AG08395 (cell line): Measurements from ENCODE around the gene ENAH.
A peak's percentile ranks its signal among the peaks of the same experiment; 100 is the strongest.

Source experiments
- DNase-seq: peaks from one replicate; pipeline ENCODE4 v3.0.0; 2012; ENCODE audit warnings: mixed read lengths, low spot score

Gene ENAH

GRCh38 chr1:225603538-225604354 is 49.2 kb downstream of the ENAH start:
- DNase-seq: peak; percentile 44

DNA sequence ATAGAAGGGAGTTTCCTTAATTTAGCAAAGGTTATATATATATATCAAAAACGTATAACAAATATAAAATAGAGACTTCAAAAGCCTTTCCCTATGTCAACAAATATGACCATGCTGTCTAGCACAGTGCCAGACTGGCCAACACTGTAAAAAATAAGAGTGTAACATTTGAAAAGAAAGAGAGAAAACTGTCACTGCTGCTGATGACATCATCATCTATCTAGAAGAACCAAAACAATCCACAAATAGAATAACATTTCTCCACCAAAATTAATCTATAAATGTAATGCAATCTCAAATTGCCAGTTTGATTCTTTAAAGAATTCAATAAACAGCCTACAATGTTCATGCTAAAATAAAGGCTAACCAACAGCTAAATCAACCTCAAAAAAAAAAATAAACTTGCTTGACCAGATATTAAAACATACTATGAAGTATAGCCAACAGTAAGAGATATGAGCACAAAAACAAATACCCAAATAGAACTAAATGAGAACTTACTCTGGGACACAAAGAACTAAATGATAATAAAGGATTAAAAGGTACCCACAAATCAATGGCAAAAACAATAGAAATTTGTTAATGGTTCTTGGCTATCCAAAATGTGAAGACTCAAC is 50.2 kb downstream of the ENAH start:
- DNase-seq: no peak

DNA sequence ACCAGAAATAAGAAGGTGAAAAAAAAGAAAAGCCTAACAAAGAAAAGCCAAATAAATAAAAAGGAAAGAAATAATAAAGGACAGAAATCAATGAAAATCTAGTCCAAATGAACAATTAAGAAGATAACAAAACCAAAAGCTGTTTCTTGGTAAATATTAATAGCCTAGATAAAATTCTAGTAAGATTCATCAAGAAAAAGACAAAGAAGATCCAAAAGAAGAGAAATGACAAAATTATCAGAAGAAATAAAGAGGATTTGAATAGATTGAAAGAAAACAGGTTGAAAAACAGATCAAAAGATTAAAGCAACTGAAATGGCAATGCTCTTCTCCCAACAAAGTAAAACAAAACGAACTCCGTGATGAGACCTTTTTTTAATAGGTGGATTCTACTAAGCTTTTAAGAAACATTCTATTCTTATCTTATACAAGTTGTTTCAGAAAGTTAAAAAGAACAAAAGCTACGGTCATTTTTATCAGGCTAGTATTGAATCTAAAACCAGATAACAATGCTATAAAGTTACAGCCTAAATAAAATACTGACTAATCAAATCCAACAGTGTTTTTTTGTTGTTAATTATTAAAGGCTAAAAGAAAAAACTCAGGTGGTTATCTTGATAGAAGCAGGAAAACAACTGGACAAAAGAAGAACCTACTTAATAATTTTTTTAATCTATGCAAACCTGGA is 50.9 kb downstream of the ENAH start:
- no peak for DNase-seq

- DNase-seq: no peak
Measured at GRCh38 chr1:225598847-225599246, 54.1 kb downstream of the ENAH start.

- DNase-seq: peak; percentile 20
Measured at GRCh38 chr1:225597926-225598575, 54.9 kb downstream of the ENAH start.

- no peak for DNase-seq
Measured at GRCh38 chr1:225596736-225597135, 56.2 kb downstream of the ENAH start.

- no peak for DNase-seq
Measured at GRCh38 chr1:225595974-225596551, 56.9 kb downstream of the ENAH start.

GRCh38 chr1:225595452-225595851 is 57.5 kb downstream of the ENAH start:
- no peak for DNase-seq

GRCh38 chr1:225593414-225593813 is 59.5 kb downstream of the ENAH start:
- no peak for DNase-seq

- DNase-seq: no peak
Measured at GRCh38 chr1:225592362-225593025, 60.4 kb downstream of the ENAH start.

GRCh38 chr1:225587310-225587709 is 65.6 kb downstream of the ENAH start:
- no peak for DNase-seq

GRCh38 chr1:225581186-225581585 is 71.7 kb downstream of the ENAH start:
- DNase-seq: no peak

DNA sequence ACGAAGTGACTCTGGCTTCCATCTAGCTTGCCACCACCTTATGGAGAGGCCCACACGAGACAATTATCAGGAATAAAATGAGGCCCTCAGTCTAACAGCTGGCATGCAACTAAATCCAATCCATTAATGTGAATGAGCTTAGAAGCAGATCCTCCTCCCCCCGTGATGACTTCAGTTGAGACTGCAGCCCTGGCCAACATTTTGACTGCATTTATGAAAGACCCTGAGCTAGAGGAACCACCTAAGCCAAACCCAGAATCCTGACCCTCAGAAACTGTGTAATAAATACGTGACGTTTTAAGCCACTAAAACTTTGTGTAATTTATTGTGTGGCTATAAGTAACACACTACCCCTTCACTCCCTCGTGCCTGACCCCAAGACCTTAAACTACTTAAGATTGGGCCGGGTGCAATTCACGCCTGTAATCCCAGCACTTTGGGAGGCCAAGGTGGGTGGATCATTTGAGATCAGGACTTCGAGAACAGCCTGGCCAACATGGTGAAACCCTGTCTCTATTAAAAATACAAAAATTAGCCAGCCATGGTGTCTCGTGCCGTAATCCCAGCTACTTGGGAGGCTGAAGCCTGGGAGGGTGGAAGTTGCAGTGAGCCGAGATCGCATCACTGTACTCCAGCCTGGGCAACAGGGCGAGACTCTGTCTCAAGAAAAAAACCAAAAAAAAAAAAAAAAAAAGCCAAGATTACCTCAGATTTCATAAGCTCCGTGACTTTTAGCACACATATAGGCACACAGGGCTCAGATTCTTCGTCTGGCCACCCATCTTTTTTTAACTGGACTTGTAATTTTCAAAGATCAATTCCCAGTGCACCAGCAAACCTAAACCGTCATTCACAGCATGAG is 72.5 kb downstream of the ENAH start:
- DNase-seq: no peak

GRCh38 chr1:225578251-225578977 is 74.5 kb downstream of the ENAH start:
- DNase-seq: no peak

DNA sequence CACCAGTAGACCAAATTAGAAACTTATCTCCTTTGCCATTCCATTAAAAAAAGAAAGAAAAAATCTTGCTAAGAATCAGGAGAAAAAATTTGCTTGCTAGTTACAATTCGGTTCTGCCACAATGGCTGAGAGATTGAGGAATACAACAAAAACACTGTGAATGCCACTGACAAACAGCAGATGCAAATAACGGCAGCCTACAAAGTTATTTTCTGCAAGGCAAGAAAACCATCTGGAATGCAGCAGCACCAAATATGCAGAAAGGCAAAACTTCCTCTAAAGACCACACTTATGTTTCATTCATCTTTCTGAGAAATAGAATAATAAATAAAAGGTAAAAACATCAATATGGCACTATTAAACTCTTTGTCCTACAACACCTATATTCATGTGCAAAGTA is 75.7 kb downstream of the ENAH start:
- no peak for DNase-seq

- no peak for DNase-seq
Measured at GRCh38 chr1:225573216-225573615, 79.7 kb downstream of the ENAH start.

GRCh38 chr1:225572422-225572821 is 80.5 kb downstream of the ENAH start:
- peak; percentile 43 for DNase-seq

DNA sequence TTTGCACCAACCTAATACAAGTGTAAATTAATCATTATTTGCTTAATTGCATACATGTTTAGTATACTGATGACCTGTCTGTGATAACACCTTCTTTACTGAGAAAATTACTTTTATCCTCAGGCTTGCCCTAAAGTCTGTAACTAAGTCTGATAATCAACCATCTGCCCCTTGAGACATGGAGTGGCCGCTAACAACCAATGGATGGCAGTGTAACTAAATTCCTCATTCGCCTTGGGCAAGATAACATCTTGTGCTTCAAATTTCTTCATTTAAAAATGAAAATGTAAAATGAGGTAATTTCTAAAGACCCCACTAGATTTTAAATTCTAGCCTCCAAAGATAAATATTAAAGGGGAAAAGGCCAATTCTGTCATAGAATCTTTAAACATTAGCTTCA is 85.1 kb downstream of the ENAH start:
- DNase-seq: no peak

- DNase-seq: peak; percentile 58
Measured at GRCh38 chr1:225565847-225566246, 87.1 kb downstream of the ENAH start.

DNA sequence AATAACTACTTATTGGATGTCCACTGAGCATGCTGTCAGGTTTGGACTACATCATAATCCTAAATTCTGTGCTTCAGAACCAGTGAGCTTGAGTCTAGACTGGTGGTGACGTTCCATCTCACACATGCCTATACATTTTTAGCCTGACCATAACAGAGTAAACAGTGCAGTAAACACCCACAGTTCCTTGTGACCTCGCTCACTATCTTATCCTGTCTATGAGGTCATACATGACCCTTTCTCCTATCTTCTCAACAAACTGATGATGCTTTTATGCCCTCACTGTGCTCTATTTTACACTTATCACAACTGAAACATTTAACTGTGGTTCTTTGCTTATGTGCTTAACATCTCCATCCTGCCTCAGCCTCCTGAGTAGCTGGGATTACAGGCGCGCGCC is 91.2 kb downstream of the ENAH start:
- DNase-seq: no peak
